GM18951 (cell line): ENCODE results near the gene PDGFRA.
"Not testable (repeated sequence)": the region's sequence is repeated elsewhere in the genome, so short reads cannot be mapped to it uniquely, and the experiment has no call there.

Experiments
- POLR2A ChIP-seq: IDR thresholded peaks from 4 replicates; pipeline ENCODE4 v1.6.1; 2011; ENCODE audit warnings: mild to moderate bottlenecking; ENCODE audit not compliant: insufficient read length, insufficient read depth; ENCODE audit errors: extremely low read depth
- in situ Hi-C: fragments of 300-500 bp; cut with MboI; formaldehyde crosslinking; loops from one replicate; pipeline ENCODE4 v1.12.0; 2022; ENCODE audit warnings: low sequenced_read_pairs, mixed read lengths, inconsistent platforms; ENCODE audit not compliant: unreplicated experiment

The PDGFRA gene

GRCh38 chr4:54229631-54230483 lies 764 bp downstream of the PDGFRA start:
- TF ChIP-seq POLR2A: no peak
- in situ Hi-C loops: loop anchor here (10.0 to 25.0 kb wide), 2 partner anchors 305 to 1218 kb away; no protein-coding TSS in a partner anchor

GRCh38 chr4:54230484-54231418 lies 1.7 kb downstream of the PDGFRA start:
- in situ Hi-C loops: loop anchor here (25.0 kb wide), 1 partner anchor 1218 kb away; no protein-coding TSS in a partner anchor
- TF ChIP-seq POLR2A: no peak

- no peak for TF ChIP-seq POLR2A
- in situ Hi-C loops: loop anchor here (25.0 kb wide), 1 partner anchor 1219 kb away; no protein-coding TSS in a partner anchor
Observed at GRCh38 chr4:54231419-54231767, 2.3 kb downstream of the PDGFRA start.

GRCh38 chr4:54231768-54232688 lies 2.9 kb downstream of the PDGFRA start:
- TF ChIP-seq POLR2A: no peak
- in situ Hi-C loops: loop anchor here (25.0 kb wide), 1 partner anchor 1220 kb away; no protein-coding TSS in a partner anchor

GRCh38 chr4:54233277-54233696 lies 4.2 kb downstream of the PDGFRA start:
- TF ChIP-seq POLR2A: no peak
- in situ Hi-C loops: loop anchor here (25.0 kb wide), 1 partner anchor 1221 kb away; no protein-coding TSS in a partner anchor

- in situ Hi-C loops: loop anchor here (25.0 kb wide), 1 partner anchor 1222 kb away; no protein-coding TSS in a partner anchor
- TF ChIP-seq POLR2A: no peak
Observed at GRCh38 chr4:54233697-54234496, 4.8 kb downstream of the PDGFRA start.

- no peak for TF ChIP-seq POLR2A
- in situ Hi-C loops: loop anchor here (25.0 kb wide), 1 partner anchor 1222 kb away; no protein-coding TSS in a partner anchor
Observed at GRCh38 chr4:54234497-54235205, 5.6 kb downstream of the PDGFRA start.

- in situ Hi-C loops: loop anchor here (25.0 kb wide), 1 partner anchor 1224 kb away; no protein-coding TSS in a partner anchor
Observed at GRCh38 chr4:54236316-54236715, 7.2 kb downstream of the PDGFRA start.

- no peak for TF ChIP-seq POLR2A
- in situ Hi-C loops: loop anchor here (25.0 kb wide), 1 partner anchor 1225 kb away; no protein-coding TSS in a partner anchor
Observed at GRCh38 chr4:54237770-54238169, 8.7 kb downstream of the PDGFRA start.

GRCh38 chr4:54238389-54238788 lies 9.3 kb downstream of the PDGFRA start:
- in situ Hi-C loops: loop anchor here (25.0 kb wide), 1 partner anchor 1226 kb away; no protein-coding TSS in a partner anchor
- TF ChIP-seq POLR2A: no peak

GRCh38 chr4:54241268-54241823 lies 12.3 kb downstream of the PDGFRA start:
- in situ Hi-C loops: loop anchor here (25.0 kb wide), 1 partner anchor 1229 kb away; no protein-coding TSS in a partner anchor

GRCh38 chr4:54243541-54243940 lies 14.4 kb downstream of the PDGFRA start:
- in situ Hi-C loops: loop anchor here (25.0 kb wide), 1 partner anchor 1231 kb away; no protein-coding TSS in a partner anchor

GRCh38 chr4:54252312-54252711 lies 23.2 kb downstream of the PDGFRA start:
- in situ Hi-C loops: not testable (repeated sequence)
